Retinal pigment epithelial cell (primary cell): ENCODE data around the gene CYP1A2.

Source experiments
- DNase-seq: peaks from one replicate; pipeline ENCODE4 v3.0.0-alpha.2; 2010; ENCODE audit warnings: low read depth
- H3K4me3 ChIP-seq: 2 replicates; pipeline ENCODE4 v1.5.1; 2011; ENCODE audit warnings: mild to moderate bottlenecking, low read length, control low read depth, moderate library complexity
- CTCF ChIP-seq: conservative IDR thresholded peaks from 2 replicates; pipeline ENCODE4 v1.5.1; 2011; ENCODE audit warnings: low read depth, low read length, control low read depth, inconsistent platforms

Gene CYP1A2

DNA sequence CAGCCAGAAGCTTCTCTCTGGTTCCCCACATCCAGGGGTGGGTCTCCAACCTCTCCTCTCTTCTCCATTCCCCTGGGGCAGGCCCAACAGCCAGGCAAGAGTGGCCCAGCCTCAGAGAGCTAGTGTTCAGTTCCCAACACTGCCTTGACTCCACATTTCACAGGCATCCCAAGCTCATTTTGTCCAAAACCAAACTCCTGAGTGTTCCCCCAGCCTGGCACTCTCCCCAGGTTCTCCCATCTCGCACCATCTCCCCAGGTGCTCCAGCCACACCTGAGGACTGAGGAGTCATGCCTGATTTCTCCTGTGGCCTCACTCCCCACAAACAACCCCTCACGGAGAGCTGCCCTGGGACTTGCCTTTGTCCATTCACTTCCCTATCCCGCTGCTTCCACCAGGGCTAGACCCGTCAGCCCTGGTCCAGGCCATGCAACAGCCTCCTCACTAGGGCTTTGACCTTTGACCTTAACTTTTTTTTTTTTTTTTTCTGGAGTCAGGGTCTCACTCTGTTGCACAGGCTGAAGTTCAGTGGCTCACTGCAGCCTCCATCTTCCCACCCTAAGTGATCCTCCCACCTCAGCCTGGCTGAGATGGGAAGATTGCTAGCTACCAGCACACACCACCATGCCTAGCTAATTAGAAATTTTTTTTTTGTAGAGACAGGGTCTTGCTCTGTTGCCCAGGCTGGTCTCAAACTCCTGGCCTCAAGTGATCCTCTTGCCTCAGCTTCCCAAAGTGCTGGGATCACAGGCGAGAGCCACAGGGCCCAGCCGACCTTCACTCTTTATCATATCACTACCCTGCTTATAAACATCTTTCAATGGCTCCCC, 29.3 kb downstream of the CYP1A2 start:
- DNase-seq = no peak
- no peak overlapping the region for H3K4me3 ChIP-seq
- TF ChIP-seq CTCF = no peak

DNA sequence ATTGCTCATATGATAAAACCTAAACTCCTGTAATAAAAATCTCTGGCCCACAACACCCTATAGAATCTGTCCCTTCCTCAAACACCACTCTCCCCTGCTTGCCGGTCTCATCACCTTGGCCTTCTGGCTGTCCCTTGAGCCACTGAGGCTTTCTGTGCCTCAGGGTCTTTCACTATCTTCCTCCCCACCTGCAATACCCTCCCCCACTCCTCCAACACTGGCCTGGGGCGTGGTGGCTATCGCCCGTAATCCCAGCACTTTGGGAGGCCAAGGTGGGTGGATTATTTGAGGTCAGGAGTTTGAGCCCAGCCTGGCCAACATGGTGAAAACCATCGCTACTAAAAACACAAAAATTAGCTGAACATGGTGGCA, 29.9 kb downstream of the CYP1A2 start:
- H3K4me3 ChIP-seq = no peak overlapping the region
- TF ChIP-seq CTCF = no peak
- no peak for DNase-seq

DNA sequence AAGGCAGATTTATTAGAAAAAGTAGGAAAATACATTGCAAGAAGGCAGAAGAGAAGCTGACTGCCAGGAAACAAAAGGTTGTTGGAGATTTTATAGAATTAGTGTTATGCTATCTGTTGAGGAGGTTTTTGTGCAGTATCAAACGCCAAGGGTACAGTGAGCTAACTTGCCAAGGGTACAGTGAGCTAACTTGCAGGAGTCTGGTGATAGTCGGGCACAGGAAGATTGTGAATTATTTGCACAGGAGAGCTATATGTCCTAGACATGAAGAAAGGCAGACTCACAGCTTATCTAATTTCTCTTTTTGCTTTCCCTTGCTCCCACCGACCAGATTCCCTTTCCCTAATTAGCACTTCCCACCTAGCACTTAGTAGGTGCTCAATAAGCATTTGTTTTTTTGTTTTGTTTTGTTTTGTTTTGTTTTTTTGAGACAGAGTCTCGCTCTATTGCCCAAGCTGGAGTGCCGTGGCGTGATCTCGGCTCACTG, 30.6 kb downstream of the CYP1A2 start:
- DNase-seq = no peak
- H3K4me3 ChIP-seq = no peak overlapping the region
- no peak for TF ChIP-seq CTCF

DNA sequence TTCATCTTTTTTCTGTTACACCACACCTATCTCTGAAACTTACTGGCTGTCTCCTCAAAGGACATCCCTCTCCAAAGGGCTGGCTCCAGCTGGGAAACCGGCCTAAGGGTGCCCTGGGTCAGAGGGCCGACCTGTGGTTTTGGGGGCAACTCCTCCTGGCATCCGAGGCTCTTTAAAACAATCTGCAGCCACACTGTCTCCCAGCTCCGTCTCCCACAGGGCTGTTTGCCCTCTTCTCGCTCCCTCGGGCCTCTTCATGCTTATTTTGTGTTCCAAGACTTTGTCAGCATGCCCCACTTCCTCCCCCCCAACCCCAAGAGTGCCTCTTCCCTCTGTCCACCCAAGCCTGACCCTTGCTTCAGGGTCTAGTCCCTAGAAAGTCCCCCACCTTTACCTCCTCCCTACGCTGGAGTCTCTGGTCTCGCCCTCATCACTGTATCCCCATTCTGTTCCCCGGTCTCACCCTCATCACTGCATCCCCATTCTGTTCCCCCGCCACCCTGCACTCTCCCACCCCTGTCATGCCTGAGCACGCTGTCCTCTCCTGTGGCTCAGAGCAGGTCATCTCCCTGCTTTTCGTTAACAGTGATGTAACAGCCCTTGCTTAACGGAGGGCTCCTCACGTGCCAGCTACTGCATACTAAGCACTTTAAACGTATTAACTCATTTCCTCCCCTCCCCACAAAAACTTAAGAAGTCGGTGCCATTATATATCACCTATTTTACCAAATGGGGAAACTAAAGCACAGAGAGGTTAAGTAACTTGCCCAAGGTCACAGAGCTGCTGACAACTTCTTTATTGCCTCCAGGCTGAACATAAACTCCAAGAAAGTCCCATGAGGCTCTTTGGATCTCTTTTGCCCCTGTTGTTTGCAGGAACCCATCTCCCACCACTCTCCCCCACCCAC, 32.1 kb downstream of the CYP1A2 start:
- DNase-seq = no peak
- no peak overlapping the region for H3K4me3 ChIP-seq

DNA sequence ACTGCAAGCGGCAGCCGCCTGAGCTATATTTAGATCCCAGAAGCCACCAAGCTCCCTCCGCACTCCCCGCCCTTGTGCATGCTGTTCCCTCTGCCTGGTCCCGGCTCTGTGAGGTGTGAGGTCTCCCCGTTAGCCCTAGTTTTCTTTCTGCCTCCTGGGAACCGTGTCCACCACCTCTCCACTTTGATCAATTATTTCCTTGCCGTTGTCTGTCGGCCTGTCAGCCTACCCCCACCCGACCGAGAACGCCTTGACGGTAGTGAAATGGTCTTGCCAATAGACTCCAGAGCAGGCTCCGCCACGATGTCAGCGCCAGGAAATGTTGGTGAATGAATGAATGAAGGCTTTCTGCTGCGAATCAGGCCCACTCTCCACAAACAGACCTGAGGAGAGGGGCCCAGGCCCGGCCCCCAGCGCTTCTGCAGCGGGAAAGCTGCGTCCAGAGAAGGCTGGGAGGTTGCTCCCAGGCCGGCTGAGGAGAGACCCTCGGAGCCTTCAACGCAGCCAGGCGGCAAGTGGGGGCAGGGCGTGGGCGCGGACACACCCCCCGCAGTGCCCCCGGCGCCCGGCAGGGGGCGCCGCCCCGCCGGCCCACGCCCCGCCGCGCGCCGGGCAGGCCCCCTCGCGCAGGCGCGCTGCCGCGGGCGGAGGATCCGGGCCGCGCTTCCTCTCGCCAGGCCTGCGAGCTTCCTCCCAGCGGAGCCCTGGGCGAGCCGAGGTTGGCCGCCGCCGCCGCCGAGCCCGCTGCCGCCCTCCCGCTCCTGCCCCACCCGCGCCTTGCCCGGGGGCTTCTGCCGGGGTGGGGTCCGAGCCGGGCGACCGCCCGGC, 33.0 kb downstream of the CYP1A2 start, which contains the start of gene CSK:
CSK (plus strand) TSS at position 650 of the 828 bp plus-strand sequence. CDS start 16,218 bp downstream, outside the sequence.
- TF ChIP-seq CTCF = peak; percentile 43
- H3K4me3 ChIP-seq = peak within 1 kb of the TSS; percentile 83
- no peak for DNase-seq

More for the DNA sequence above, 32.1 kb downstream of the CYP1A2 start:
- no peak for TF ChIP-seq CTCF

DNA sequence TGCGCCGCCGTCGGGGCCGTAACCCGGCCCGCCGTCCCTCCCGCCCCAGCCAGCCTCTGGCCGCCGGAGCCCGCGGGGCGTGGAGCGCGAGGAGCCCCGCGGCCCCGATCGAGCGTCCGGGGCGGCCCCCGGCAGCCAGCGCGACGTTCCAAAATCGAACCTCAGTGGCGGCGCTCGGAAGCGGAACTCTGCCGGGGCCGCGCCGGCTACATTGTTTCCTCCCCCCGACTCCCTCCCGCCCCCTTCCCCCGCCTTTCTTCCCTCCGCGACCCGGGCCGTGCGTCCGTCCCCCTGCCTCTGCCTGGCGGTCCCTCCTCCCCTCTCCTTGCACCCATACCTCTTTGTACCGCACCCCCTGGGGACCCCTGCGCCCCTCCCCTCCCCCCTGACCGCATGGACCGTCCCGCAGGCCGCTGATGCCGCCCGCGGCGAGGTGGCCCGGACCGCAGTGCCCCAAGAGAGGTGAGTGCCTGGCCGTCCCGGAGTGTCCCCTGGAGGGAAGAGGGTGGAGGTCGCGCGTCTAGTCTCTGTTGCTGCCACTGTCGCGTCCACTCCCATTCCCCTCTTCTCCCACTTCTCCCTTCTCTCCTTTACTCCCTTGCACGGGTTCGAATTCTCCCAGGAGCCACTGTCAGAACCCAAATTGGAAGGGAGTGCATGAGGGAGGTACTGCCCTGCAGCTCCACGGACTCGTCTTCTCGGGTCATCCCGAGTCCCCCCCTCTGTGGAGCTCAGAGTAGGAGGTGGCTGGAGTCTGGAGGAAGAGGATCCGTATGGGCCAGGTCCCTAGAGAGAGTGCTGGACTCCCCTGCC, 33.8 kb downstream of the CYP1A2 start:
- no peak for TF ChIP-seq CTCF
- DNase-seq = no peak
- peak overlapping the region; percentile 83 for H3K4me3 ChIP-seq
